GM19324 (cell line): ENCODE results near the gene PRKCE.

ENCODE experiments used
- ATAC-seq: cut with Tn5 transposase; IDR thresholded peaks from one replicate; pipeline ENCODE4 v1.9.1; 2021; ENCODE audit warnings: mild to moderate bottlenecking, moderate library complexity; ENCODE audit not compliant: unreplicated experiment, low FRiP score

Gene PRKCE

DNA sequence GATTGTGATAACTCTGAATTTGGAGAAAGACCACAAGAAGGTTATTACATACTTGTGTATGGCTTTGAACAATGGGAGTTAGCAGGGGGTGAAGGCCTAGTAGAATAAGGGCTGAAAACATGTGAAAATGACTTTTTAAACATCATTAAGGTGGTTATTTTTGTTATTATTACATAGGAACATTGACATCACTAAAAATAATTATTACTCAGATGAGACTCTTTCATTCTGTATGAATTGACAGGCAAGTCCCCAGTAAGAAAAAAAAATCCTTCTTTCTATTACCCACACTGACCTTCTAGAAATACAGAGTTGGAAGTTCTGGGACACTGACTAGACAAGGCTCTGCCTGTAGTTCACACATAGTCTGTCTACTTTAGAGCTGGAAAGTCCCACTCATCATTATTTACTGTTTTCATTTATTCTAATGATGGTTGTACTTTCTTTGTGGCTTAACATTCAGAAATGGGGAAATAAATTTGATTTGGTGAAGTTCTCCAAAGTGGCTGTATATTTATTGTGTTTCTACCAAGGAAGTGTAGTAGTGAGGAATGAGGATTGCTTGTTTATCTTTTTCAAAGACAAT, 426.1 kb downstream of the PRKCE start:
- ATAC-seq: no peak

- ATAC-seq: no peak
Observed at GRCh38 chr2:46079985-46080560, 428.6 kb downstream of the PRKCE start.

DNA sequence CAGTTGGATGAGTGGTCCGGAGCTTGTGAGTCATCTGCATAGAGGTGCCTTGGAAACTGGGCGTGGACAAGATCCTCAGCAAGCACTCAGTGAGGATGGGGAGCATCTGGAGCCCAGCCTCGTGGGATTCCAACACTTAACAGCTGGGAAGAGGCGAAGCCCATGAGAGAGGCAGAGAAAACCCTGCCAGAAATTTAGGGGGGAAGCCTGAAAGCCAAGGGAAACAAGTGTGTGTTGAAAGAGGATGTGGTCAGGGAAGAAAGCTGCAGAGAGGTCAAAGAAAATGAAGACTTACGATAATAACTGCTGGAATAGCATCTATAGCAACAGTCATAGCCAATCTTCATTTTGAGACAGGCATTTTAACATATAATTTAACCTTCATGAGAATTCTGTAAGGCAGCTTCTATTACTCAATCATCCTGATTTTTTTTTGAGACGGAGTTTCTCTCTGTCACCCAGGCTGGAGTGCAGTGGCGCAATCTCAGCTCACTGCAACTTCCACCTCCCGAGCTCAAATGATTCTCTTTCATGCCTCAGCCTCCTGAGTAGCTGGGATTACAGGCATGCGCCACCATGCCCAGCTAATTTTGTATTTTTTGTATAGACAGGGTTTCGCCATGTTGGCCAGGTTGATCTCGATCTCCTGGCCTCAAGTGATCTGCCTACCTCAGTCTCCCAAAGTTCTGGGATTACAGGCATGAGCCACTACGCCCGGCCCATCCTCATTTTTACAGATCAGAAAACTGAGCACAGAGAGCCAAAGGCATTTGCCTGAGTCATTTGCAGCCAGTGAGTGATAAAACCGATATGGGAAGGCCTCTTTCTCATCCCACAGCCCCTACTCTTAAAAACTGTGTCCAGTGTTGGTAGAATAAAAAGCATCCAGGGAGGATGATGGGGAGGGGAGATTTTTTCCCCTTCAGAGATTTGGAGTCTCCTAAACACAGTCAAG, 431.3 kb downstream of the PRKCE start:
- ATAC-seq: no peak

- no peak for ATAC-seq
Observed at GRCh38 chr2:46086578-46087070, 435.1 kb downstream of the PRKCE start.

- no peak for ATAC-seq
Observed at GRCh38 chr2:46087492-46087891, 436.0 kb downstream of the PRKCE start.

DNA sequence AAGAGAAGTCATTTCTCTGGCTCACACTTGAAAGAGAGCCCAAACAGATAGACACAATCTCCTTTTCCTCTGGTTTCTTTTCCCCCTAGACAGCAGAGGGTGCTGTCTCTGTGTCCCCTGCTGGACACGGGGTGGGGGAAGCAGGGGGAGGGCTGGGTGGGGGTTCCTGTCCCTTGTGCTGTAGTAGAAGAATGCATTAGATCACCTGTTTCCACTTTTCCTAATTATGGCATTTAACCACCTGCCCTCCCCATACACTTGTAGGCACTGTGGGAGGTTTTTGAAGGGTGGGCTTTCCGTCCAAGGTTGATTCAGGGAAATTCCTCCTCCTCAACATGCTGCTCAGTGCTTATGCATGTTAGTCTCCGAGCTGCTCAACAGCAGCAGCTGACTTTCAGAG, 439.5 kb downstream of the PRKCE start:
- ATAC-seq: no peak

- no peak for ATAC-seq
Observed at GRCh38 chr2:46091961-46092667, 440.6 kb downstream of the PRKCE start.

- no peak for ATAC-seq
Observed at GRCh38 chr2:46094689-46095088, 443.2 kb downstream of the PRKCE start.

DNA sequence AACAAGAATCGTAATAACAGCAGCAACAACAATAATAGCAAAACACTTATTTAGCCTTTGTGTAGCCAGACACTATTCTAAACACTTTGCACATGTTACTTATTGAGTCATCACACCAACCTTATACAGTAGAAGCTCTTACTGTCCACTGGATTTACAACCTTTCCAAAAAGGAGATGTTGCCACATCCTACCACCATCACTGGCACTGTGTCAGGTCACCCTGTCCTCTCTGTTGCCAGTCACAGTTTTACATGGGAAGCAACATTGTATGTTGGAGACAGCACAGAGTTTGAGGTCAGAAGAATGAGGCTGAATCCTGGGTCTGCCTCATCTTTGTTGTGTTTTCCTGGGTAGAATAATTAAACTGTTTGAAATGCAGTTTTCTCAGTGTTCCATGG, 444.4 kb downstream of the PRKCE start:
- no peak for ATAC-seq

DNA sequence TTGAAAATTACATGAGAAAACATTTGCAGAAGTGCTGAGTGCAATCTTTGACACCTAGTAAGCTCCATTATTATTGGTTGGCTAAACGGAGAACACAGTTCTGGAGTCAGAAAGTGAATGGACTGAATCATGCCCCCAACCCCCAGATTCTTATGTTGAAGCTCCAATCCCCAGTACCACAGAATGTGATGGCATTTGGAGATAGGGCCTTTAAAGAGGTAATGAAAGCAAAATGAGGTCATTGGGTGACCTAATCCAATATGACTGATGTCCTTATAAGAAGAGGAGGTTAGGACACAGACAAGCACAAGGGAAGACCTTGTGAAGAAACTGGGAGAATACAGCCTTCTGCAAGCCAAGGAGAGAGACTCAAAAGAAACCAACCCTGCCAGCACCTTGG, 444.8 kb downstream of the PRKCE start:
- no peak for ATAC-seq

DNA sequence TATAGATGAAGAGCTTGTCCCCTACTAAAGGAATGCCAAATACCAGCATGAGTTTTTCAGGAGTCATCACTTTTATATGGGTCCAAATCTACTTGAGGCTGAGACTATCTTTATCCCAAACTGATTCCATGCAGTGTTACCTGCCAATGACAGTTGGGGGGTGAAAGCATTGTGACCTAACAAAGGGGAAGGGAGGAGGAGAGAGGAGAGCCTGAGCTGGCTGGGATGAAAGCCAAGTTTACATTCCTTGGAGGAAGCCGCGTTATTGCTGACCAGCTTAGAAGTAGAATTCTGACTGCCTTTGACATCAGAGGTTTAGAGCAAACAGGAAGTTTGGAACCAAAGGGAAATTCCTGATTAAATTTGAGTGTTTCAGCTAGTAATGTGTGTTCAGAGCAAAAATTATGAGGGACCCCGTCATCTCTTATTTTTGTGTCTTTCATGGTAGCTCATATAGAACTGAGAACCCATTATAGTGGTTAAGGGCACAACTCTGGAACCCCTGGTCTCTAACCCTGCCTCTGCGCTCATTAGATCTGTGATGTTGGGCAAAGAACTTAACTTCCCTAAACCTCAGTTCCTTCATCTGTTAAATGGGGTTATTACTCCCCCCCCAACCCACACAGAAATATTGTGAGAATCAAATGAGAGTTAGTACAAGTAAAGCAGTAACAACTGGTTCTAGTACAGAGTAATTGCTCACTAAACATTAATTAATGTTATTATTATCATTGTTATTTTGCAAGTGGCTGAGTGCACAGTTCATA, 446.4 kb downstream of the PRKCE start:
- ATAC-seq: no peak

DNA sequence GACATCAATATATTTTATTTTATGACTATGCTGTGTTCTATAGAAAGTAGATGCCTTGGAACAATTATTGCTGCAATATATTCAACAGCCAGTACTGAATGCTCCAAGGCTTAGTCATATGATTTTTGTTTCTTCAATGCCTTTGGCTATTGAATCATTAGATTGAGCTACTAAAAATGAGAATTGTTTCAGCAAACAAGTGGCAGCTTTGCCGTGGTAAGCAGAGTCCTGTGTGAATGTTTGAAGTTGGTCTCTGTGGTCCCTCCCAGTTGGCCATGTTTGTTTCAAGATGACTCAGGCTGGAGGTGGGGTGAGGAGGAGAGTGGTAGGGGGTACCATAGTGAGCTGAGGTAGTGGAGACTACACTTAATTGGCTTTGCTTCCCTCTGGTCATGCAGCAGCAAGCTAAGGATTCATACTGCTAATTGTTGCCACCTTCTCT, 447.2 kb downstream of the PRKCE start:
- no peak for ATAC-seq

GRCh38 chr2:46101557-46102220, 450.2 kb downstream of the PRKCE start:
- no peak for ATAC-seq

- no peak for ATAC-seq
Observed at GRCh38 chr2:46106690-46107089, 455.2 kb downstream of the PRKCE start.

DNA sequence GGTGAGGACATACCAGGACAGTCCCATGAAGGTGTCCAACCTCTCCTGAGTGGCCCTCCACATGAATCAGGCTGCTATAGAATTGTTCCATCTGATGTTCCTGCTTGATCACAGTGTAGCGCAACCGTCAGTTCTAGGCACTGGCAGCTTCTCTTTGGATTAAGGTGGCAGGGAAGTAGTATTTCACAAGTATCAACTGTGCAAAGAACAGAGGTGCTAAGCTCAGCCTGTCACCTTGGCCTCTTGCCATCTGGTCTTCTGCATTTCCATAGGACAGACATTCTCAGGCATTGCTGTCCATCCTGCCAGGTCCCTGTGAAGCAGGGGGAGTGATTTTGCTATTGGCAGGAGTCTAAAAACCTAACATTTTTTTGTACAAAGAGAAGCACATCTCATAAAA, 463.5 kb downstream of the PRKCE start:
- no peak for ATAC-seq

DNA sequence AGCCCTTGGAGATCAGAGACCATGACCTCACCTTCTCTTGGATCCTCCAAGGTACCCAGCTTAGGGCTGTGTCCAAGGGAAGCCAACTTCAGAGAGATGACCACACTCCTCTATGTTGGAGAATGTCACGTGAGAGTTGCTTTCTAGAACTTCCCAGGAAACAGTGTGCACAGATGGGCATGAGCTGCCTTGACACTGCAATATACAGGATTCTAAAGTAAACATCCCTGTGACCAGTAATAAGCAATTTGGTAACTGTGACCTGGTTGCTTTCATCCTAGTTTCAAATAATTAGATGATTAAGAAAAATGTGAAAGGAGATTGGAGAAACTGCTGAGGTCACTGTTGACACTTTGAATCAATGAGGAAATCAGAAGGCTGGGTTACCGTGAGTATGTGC, 464.7 kb downstream of the PRKCE start:
- ATAC-seq: no peak

- ATAC-seq: no peak
Observed at GRCh38 chr2:46116553-46116991, 465.1 kb downstream of the PRKCE start.

DNA sequence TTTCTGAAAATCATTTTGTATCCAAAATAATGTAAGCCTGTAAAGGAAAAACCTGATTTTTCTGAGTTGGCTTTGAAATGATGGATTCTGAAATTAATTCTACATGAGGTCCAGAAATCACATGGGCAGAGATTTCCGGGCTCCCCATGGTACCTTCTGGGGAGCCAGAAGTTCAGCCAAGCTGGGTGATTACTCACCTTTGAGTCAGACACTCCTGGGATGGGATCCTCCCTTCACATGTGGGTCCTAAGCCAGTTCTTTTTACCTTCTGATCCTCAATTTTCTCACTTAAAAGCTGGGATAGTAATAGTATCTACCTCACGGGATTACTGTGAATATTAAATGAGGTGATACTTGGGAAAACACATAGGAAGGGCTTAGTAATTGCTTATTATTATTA, 465.9 kb downstream of the PRKCE start:
- ATAC-seq: no peak

GRCh38 chr2:46117994-46118393, 466.5 kb downstream of the PRKCE start:
- no peak for ATAC-seq
